ENCODE measurements around the gene CDIP1.

CDIP1 gene

GRCh38 chr16:4537376-4538343 lies 913 bp downstream of the CDIP1 start:
- DNase-seq = no peak

GRCh38 chr16:4536391-4537106 lies 2.0 kb downstream of the CDIP1 start:
- no peak for DNase-seq

GRCh38 chr16:4535627-4536108 lies 2.9 kb downstream of the CDIP1 start:
- no peak for DNase-seq

- no peak for DNase-seq
Observed at GRCh38 chr16:4534151-4534790, 4.3 kb downstream of the CDIP1 start.

GRCh38 chr16:4533490-4533889 lies 5.1 kb downstream of the CDIP1 start:
- no peak for DNase-seq

- no peak for DNase-seq
Observed at GRCh38 chr16:4532238-4532637, 6.3 kb downstream of the CDIP1 start.

GRCh38 chr16:4531811-4532210 lies 6.8 kb downstream of the CDIP1 start:
- no peak for DNase-seq

- DNase-seq = no peak
Observed at GRCh38 chr16:4529085-4530060, 9.2 kb downstream of the CDIP1 start.

GRCh38 chr16:4525634-4526277 lies 12.8 kb downstream of the CDIP1 start:
- no peak for DNase-seq

- DNase-seq = no peak
Observed at GRCh38 chr16:4525069-4525468, 13.5 kb downstream of the CDIP1 start.

GRCh38 chr16:4524571-4524970 lies 14.0 kb downstream of the CDIP1 start:
- no peak for DNase-seq

GRCh38 chr16:4523686-4524085 lies 14.9 kb downstream of the CDIP1 start:
- DNase-seq = no peak

GRCh38 chr16:4522051-4522581 lies 16.5 kb downstream of the CDIP1 start:
- no peak for DNase-seq

- DNase-seq = no peak
Observed at GRCh38 chr16:4520913-4521312, 17.7 kb downstream of the CDIP1 start.

GRCh38 chr16:4519274-4520058 lies 19.1 kb downstream of the CDIP1 start:
- no peak for DNase-seq

- no peak for DNase-seq
Observed at GRCh38 chr16:4517812-4518680, 20.5 kb downstream of the CDIP1 start.

- DNase-seq = no peak
Observed at GRCh38 chr16:4515611-4516233, 22.9 kb downstream of the CDIP1 start.

- DNase-seq = no peak
Observed at GRCh38 chr16:4514606-4515005, 24.0 kb downstream of the CDIP1 start.

- no peak for DNase-seq
Observed at GRCh38 chr16:4513881-4514280, 24.7 kb downstream of the CDIP1 start.

All from NCI-H1436 treated with DMSO at 0.1 percent for 48 hours (cell line).